K562 (cell line): ENCODE measurements around the gene RHBDD1. TPM values are rescaled to one million over a fixed set of nuclear protein-coding genes. Genes with fewer than 3 reads are reported as not detected.

ENCODE experiments used
- ATAC-seq: fragments of 200-7000 bp; cut with Tn5 transposase; 3 replicates; pipeline ENCODE4 v1.9.1; 2020; ENCODE audit warnings: moderate library complexity
- BruUV-seq: library from RNA; stranded (reverse); fragments of 400-500 nt; replicated peaks from 2 replicates; lab custom pipeline; 2021; lab: Mats Ljungman, UMichigan
- CTCF ChIA-PET: fragments of 300-600 bp; formaldehyde crosslinking; extraction: SDS; loops from one replicate; lab custom pipeline; 2021; ENCODE audit warnings: low intra/inter-chr PET ratio; lab: Yijun Ruan, JAX
- POLR2A ChIA-PET: fragments of 300-600, 350-650 bp; sonication (Branson Sonifier 250); formaldehyde crosslinking; extraction: SDS; loops from one replicate; lab custom pipeline; 2021; ENCODE audit warnings: antibody characterized with exemption, inconsistent platforms; lab: Yijun Ruan, JAX
- DNase-seq, 4 experiments: peaks; one replicate each; pipeline versions ENCODE4 v3.0.0 to v3.0.0-alpha.2; 2011 to 2018; ENCODE audit warnings: low spot score in 3 of 4, mixed read lengths in 3 of 4; ENCODE audit errors: extremely low read depth in 1 of 4
- FAIRE-seq: peaks from 2 replicates; lab custom pipeline; 2011; peaks lifted over from hg19 to GRCh38; lab: Jason Lieb, UNC
- H2AFZ ChIP-seq: 2 replicates; pipeline ENCODE4 v1.6.0; 2011; ENCODE audit warnings: low read depth, low read length, control low read depth, inconsistent platforms
- H3K27ac ChIP-seq: fragments of 200-600 bp; 3 replicates; pipeline ENCODE4 v1.8.0; 2011; ENCODE audit warnings: low read depth, mild to moderate bottlenecking, control low read depth, inconsistent platforms, low read length, moderate library complexity, mixed read lengths; ENCODE audit errors: extremely low read depth
- H3K27me3 ChIP-seq, 2 experiments: fragments of 300-600 bp in 1 of 2; 2 replicates in 1 of 2; 3 replicates in 1 of 2; pipeline versions ENCODE4 v1.6.0 to v1.8.0; 2011; ENCODE audit warnings: inconsistent platforms in 2 of 2, low read length in 2 of 2, mild to moderate bottlenecking in 1 of 2, mixed read lengths in 1 of 2, moderate library complexity in 1 of 2; ENCODE audit not compliant: control insufficient read depth in 2 of 2, insufficient read depth in 2 of 2
- H3K36me3 ChIP-seq: fragments of 300-600 bp; 3 replicates; pipeline ENCODE4 v1.8.0; 2011; ENCODE audit warnings: mild to moderate bottlenecking, low read length, inconsistent platforms; ENCODE audit not compliant: control insufficient read depth, insufficient read depth
- H3K4me1 ChIP-seq, 2 experiments: fragments of 200-600 bp in 1 of 2; replicated peaks in 1 of 2; 2 replicates in 1 of 2; 3 replicates in 1 of 2; pipeline versions ENCODE4 v1.5.1 to v1.8.0; 2011; ENCODE audit warnings: inconsistent platforms in 2 of 2, low read length in 2 of 2, mild to moderate bottlenecking in 1 of 2, mixed read lengths in 1 of 2, moderate library complexity in 1 of 2; ENCODE audit not compliant: control insufficient read depth in 2 of 2, insufficient read depth in 2 of 2
- H3K4me2 ChIP-seq: 2 replicates; pipeline ENCODE4 v1.6.1; 2011; ENCODE audit warnings: low read length, control low read depth, inconsistent platforms, mixed read lengths; ENCODE audit not compliant: insufficient read depth
- H3K4me3 ChIP-seq: fragments of 200-600 bp; sonication (generic), shearing (Covaris generic); 2 replicates; pipeline ENCODE4 v1.5.1; 2016; ENCODE audit warnings: control low read depth, inconsistent platforms
- H3K79me2 ChIP-seq: fragments of 200-600 bp; 3 replicates; pipeline ENCODE4 v1.8.0; 2011; ENCODE audit warnings: low read length, inconsistent platforms; ENCODE audit not compliant: control insufficient read depth, insufficient read depth
- H3K9ac ChIP-seq, 2 experiments: 2 replicates each; pipeline versions ENCODE4 v1.6.0 to v1.6.1; 2011; ENCODE audit warnings: low read depth in 2 of 2, low read length in 2 of 2, control low read depth in 1 of 2, inconsistent platforms in 1 of 2, mild to moderate bottlenecking in 1 of 2, mixed read lengths in 1 of 2; ENCODE audit not compliant: insufficient read depth in 1 of 2
- H3K9me1 ChIP-seq: one replicate; pipeline ENCODE4 v1.6.0; 2011; ENCODE audit warnings: inconsistent platforms, mild to moderate bottlenecking, low read length, moderate library complexity; ENCODE audit not compliant: control insufficient read depth, insufficient read depth
- H3K9me3 ChIP-seq: replicated peaks from 2 replicates; pipeline ENCODE4 v1.5.1; 2011; ENCODE audit warnings: low read depth, low read length, inconsistent platforms; ENCODE audit not compliant: control insufficient read depth, insufficient read depth
- H4K20me1 ChIP-seq: replicated peaks from 2 replicates; pipeline ENCODE4 v1.6.1; 2011; ENCODE audit warnings: low read length, inconsistent platforms, mixed read lengths; ENCODE audit not compliant: control insufficient read depth, insufficient read depth
- C11orf30 ChIP-seq: fragments of 450-650 bp; IDR thresholded peaks from 2 replicates; pipeline ENCODE4 v1.6.1; 2016; ENCODE audit warnings: low read depth, mild to moderate bottlenecking
- MED1 ChIP-seq: sonication (generic); formaldehyde crosslinking; IDR thresholded peaks from 2 replicates; pipeline ENCODE4 v1.8.1; 2023; ENCODE audit warnings: missing genetic modification reagents, borderline replicate concordance
- RFX7 ChIP-seq: fragments of 250-450 bp; sonication (Bioruptor Pico); IDR thresholded peaks from 2 replicates; pipeline ENCODE4 v1.5.1; 2021; ENCODE audit warnings: mild to moderate bottlenecking
- ZFP1 ChIP-seq: fragments of 450-650 bp; formaldehyde crosslinking; IDR thresholded peaks from 2 replicates; pipeline ENCODE4 v1.4.0; 2020; ENCODE audit warnings: mild to moderate bottlenecking, mixed read lengths
- ZHX1 ChIP-seq: fragments of 150-350 bp; conservative IDR thresholded peaks from 2 replicates; pipeline ENCODE4 v1.6.1; 2014; ENCODE audit warnings: low read length
- ZNF253 ChIP-seq: fragments of 250-450 bp; sonication (Bioruptor Pico); conservative IDR thresholded peaks from 2 replicates; pipeline ENCODE4 v1.6.1; 2021; ENCODE audit warnings: mild to moderate bottlenecking
- ZNF639 ChIP-seq, 2 experiments: fragments of 200-800 bp in 1 of 2; sonication (Bioruptor generic) in 1 of 2; sonication (generic) in 1 of 2; formaldehyde crosslinking in 1 of 2; IDR thresholded peaks in 1 of 2; conservative IDR thresholded peaks in 1 of 2; 2 replicates each; pipeline versions ENCODE4 v1.5.0 to v1.6.1; 2016 to 2020; ENCODE audit warnings: missing compliant biosample characterization in 1 of 2, missing genetic modification characterization in 1 of 2, missing genetic modification reagents in 1 of 2
- ZNF717 ChIP-seq: fragments of 250-450 bp; sonication (Bioruptor Pico); IDR thresholded peaks from 2 replicates; pipeline ENCODE4 v1.5.0; 2021
- ZNF79 ChIP-seq: fragments of 250-450 bp; sonication (Bioruptor Pico); IDR thresholded peaks from 2 replicates; pipeline ENCODE4 v1.4.0; 2020; ENCODE audit warnings: low read depth, mild to moderate bottlenecking, moderate library complexity
- WGBS: fragments of 100-300 bp; shearing (Covaris generic); methylation state at CpG from one replicate; pipeline ENCODE4 v1.1.6; 2016; ENCODE audit warnings: low coverage, mixed read lengths; ENCODE audit not compliant: insufficient coverage; ENCODE audit errors: missing lambda C conversion rate; 5-methylcytosine and 5-hydroxymethylcytosine counted together
- in situ Hi-C: fragments of 300-500 bp; cut with MboI; formaldehyde crosslinking; loops from 4 replicates; pipeline ENCODE4 v1.15.0; 2018; ENCODE audit warnings: inconsistent platforms, mixed read lengths
- intact Hi-C: fragments of 100-400 bp; cut with micrococcal nuclease; formaldehyde crosslinking; loops from 2 replicates; pipeline ENCODE4 v1.14.2; 2022
- polyA plus RNA-seq, 8 experiments: library from polyadenylated mRNA; depleted of rRNA in 4 of 8; stranded (reverse) in 5 of 8; unstranded in 3 of 8; fragments of >200 nt; fragmentation: Nextera tagmentation in 2 of 8; fragmentation: Illumina TruSeq in 1 of 8; extraction: Ambion mirVana in 2 of 8; extraction: Trizol in 1 of 8; gene quantifications; 2 replicates each; pipeline versions ENCODE4 v1.2.1 to v1.2.3, GENCODE V29; 2011 to 2014; ENCODE audit warnings: inconsistent platforms in 1 of 8, missing spikeins in 1 of 8
- total RNA-seq, 7 experiments: library from RNA; depleted of rRNA in 6 of 7; stranded (reverse); fragments of >200 nt in 6 of 7; fragmentation: Illumina TruSeq in 2 of 7; extraction: Trizol in 2 of 7; gene quantifications; 2 replicates each; pipeline versions ENCODE4 v1.2.1 to v1.2.3, GENCODE V29; 2011 to 2021; ENCODE audit warnings: low replicate concordance in 1 of 7
- TF ChIP-seq, protein P1 (sequence below), 2 experiments: IDR thresholded peaks in 1 of 2; conservative IDR thresholded peaks in 1 of 2; 2 replicates each; pipeline ENCODE4 v1.6.1; 2016; ENCODE audit warnings: low read depth in 2 of 2, mild to moderate bottlenecking in 1 of 2, missing compliant biosample characterization in 1 of 2, missing genetic modification characterization in 1 of 2, moderate library complexity in 1 of 2
- TF ChIP-seq, protein P2 (sequence below), 2 experiments: IDR thresholded peaks; 2 replicates each; pipeline ENCODE4 v1.6.1; 2012; ENCODE audit warnings: improper control_type of control experiment in 2 of 2, low read depth in 2 of 2, low read length in 2 of 2, borderline replicate concordance in 1 of 2

The RHBDD1 gene
- total and polyA plus RNA-seq, 9 of the 15 experiments (the other 6 are each of a cell fraction or from before 2014, with no cell fraction given), result 4.8 to 34.8 (median 15.6) TPM

DNA sequence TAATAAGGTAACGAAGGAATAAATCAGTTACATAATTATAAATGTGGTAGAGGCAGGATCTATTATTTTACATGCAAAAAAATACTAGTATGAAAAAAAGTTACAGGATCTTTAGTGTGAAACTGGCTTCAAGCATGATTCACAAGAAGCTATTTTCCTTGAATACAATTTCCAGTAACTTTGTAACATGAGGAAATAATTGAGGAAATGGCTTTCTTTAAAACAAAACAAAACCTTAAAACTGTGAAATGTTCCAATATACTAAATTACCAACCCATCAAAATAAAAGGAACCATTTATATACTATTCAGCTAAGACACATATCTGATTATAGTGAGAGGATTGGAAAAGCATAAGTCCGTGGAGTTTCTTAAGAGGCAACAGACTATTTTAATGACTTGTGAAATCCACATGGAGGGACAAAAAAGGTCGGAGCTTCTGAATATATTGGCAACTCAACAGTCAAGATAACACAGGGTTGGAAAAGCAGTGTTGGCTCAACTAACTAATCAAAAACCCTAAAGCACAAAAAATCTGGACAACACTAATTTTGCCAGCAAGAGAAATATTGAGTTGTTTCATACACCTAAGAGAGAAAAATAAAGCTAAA lies 46.9 kb upstream of the RHBDD1 start:
- no peak overlapping the region for H3K9ac ChIP-seq
- no peaks in the 10 kb centered on the region for H3K79me2 ChIP-seq
- WGBS, result 2% methylated on average over 3 of the region's 3 CpGs
- H3K9me1 ChIP-seq, result no peaks in the 10 kb centered on the region
- H2AFZ ChIP-seq, result no peak overlapping the region
- H3K4me3 ChIP-seq, result no peak overlapping the region
- no peaks in the 10 kb centered on the region for H4K20me1 ChIP-seq
- no peak overlapping the region for H3K27ac ChIP-seq
- intact Hi-C loops, result no loop called here
- CTCF ChIA-PET, result no interaction called here
- H3K36me3 ChIP-seq, result no peaks in the 10 kb centered on the region
- no peaks in the 10 kb centered on the region for H3K27me3 ChIP-seq
- BruUV-seq, result no TSS peak
- H3K4me1 ChIP-seq, result peaks cover 0 to 11% of the 10 kb centered on the region in 2 experiments; a peak in 3 of 5 replicates
- FAIRE-seq (no peak), DNase-seq (no peak), ATAC-seq (no peak)
- no peaks in the 10 kb centered on the region; the same call in 1 of the 2 replicates for H3K9me3 ChIP-seq
- in situ Hi-C loops, result no loop called here
- TF ChIP-seq MED1 (CRISPR knock-in tag) (no peak), C11orf30 (no peak), ZNF79 (CRISPR knock-in tag) (no peak), ZHX1 (no peak), RFX7 (CRISPR knock-in tag) (no peak), ZNF717 (CRISPR knock-in tag) (no peak), ZFP1 (CRISPR knock-in tag) (no peak), ZNF253 (CRISPR knock-in tag) (no peak), ZNF639 (CRISPR knock-in tag; conservative IDR thresholded peaks at IDR 0.05 in 1 of 2, IDR thresholded peaks at IDR 0.05 in 1 of 2) (no peak)
- TF ChIP-seq, protein P1, sequence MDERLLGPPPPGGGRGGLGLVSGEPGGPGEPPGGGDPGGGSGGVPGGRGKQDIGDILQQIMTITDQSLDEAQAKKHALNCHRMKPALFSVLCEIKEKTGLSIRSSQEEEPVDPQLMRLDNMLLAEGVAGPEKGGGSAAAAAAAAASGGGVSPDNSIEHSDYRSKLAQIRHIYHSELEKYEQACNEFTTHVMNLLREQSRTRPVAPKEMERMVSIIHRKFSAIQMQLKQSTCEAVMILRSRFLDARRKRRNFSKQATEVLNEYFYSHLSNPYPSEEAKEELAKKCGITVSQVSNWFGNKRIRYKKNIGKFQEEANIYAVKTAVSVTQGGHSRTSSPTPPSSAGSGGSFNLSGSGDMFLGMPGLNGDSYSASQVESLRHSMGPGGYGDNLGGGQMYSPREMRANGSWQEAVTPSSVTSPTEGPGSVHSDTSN (CRISPR knock-in tag; IDR thresholded peaks at IDR 0.05; ENCODE audit: low read depth), result no peak
- TF ChIP-seq, protein P1 (tag; conservative IDR thresholded peaks at IDR 0.05; ENCODE audit: low read depth), result no peak
- TF ChIP-seq, protein P2, sequence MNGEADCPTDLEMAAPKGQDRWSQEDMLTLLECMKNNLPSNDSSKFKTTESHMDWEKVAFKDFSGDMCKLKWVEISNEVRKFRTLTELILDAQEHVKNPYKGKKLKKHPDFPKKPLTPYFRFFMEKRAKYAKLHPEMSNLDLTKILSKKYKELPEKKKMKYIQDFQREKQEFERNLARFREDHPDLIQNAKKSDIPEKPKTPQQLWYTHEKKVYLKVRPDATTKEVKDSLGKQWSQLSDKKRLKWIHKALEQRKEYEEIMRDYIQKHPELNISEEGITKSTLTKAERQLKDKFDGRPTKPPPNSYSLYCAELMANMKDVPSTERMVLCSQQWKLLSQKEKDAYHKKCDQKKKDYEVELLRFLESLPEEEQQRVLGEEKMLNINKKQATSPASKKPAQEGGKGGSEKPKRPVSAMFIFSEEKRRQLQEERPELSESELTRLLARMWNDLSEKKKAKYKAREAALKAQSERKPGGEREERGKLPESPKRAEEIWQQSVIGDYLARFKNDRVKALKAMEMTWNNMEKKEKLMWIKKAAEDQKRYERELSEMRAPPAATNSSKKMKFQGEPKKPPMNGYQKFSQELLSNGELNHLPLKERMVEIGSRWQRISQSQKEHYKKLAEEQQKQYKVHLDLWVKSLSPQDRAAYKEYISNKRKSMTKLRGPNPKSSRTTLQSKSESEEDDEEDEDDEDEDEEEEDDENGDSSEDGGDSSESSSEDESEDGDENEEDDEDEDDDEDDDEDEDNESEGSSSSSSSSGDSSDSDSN (IDR thresholded peaks at IDR 0.05; ENCODE audit: borderline replicate concordance in 1 of 2, low read depth in 2 of 2, low read length in 2 of 2), result no peak
- H3K4me2 ChIP-seq, result no peak overlapping the region
- POLR2A ChIA-PET, result interaction anchor here (0.6 kb wide), 1 partner anchor 1133 kb away, joined by 5 read pairs; no protein-coding TSS in a partner anchor
